Measurements from ENCODE around the gene SCP2D1. TPM values are rescaled to one million over a fixed set of nuclear protein-coding genes. Genes with fewer than 3 reads are reported as not detected.

The SCP2D1 gene
- total and polyA plus RNA-seq, 2 experiments from 2014 or later: not detected

DNA sequence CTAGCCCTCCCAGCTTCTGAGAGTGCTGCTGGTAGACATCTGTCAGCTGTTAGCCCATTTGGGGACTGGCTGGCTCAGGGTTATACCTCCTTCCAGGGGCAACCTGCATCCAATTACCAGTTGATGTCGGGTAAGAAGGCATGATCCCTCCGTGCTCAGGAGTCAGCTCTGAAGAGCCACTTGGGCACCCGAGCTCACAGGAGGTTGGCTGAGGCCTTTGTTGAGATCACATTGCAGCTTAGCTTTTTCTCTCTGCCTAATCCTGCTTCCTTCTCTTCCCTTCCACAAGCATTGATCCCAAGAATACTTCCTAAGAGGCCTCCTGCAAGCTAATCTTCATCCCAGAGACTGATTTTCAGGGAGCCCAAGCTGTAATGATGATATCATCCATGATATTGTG is 35.5 kb downstream of the SCP2D1 start (continued):
- TF ChIP-seq, protein P1, sequence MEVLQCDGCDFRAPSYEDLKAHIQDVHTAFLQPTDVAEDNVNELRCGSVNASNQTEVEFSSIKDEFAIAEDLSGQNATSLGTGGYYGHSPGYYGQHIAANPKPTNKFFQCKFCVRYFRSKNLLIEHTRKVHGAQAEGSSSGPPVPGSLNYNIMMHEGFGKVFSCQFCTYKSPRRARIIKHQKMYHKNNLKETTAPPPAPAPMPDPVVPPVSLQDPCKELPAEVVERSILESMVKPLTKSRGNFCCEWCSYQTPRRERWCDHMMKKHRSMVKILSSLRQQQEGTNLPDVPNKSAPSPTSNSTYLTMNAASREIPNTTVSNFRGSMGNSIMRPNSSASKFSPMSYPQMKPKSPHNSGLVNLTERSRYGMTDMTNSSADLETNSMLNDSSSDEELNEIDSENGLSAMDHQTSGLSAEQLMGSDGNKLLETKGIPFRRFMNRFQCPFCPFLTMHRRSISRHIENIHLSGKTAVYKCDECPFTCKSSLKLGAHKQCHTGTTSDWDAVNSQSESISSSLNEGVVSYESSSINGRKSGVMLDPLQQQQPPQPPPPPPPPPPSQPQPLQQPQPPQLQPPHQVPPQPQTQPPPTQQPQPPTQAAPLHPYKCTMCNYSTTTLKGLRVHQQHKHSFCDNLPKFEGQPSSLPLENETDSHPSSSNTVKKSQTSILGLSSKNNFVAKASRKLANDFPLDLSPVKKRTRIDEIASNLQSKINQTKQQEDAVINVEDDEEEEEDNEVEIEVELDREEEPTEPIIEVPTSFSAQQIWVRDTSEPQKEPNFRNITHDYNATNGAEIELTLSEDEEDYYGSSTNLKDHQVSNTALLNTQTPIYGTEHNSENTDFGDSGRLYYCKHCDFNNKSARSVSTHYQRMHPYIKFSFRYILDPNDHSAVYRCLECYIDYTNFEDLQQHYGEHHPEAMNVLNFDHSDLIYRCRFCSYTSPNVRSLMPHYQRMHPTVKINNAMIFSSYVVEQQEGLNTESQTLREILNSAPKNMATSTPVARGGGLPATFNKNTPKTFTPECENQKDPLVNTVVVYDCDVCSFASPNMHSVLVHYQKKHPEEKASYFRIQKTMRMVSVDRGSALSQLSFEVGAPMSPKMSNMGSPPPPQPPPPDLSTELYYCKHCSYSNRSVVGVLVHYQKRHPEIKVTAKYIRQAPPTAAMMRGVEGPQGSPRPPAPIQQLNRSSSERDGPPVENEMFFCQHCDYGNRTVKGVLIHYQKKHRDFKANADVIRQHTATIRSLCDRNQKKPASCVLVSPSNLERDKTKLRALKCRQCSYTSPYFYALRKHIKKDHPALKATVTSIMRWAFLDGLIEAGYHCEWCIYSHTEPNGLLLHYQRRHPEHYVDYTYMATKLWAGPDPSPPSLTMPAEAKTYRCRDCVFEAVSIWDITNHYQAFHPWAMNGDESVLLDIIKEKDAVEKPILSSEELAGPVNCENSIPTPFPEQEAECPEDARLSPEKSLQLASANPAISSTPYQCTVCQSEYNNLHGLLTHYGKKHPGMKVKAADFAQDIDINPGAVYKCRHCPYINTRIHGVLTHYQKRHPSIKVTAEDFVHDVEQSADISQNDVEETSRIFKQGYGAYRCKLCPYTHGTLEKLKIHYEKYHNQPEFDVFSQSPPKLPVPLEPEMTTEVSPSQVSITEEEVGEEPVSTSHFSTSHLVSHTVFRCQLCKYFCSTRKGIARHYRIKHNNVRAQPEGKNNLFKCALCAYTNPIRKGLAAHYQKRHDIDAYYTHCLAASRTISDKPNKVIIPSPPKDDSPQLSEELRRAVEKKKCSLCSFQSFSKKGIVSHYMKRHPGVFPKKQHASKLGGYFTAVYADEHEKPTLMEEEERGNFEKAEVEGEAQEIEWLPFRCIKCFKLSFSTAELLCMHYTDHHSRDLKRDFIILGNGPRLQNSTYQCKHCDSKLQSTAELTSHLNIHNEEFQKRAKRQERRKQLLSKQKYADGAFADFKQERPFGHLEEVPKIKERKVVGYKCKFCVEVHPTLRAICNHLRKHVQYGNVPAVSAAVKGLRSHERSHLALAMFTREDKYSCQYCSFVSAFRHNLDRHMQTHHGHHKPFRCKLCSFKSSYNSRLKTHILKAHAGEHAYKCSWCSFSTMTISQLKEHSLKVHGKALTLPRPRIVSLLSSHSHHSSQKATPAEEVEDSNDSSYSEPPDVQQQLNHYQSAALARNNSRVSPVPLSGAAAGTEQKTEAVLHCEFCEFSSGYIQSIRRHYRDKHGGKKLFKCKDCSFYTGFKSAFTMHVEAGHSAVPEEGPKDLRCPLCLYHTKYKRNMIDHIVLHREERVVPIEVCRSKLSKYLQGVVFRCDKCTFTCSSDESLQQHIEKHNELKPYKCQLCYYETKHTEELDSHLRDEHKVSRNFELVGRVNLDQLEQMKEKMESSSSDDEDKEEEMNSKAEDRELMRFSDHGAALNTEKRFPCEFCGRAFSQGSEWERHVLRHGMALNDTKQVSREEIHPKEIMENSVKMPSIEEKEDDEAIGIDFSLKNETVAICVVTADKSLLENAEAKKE (CRISPR knock-in tag; IDR thresholded peaks at IDR 0.05): no peak
- no peak for TF ChIP-seq EZH2phosphoT487 (IDR thresholded peaks at IDR 0.05; ENCODE audit: unreplicated experiment)
- TF ChIP-seq EZH2 (IDR thresholded peaks at IDR 0.05; ENCODE audit: low read depth, unreplicated experiment): no peak

DNA sequence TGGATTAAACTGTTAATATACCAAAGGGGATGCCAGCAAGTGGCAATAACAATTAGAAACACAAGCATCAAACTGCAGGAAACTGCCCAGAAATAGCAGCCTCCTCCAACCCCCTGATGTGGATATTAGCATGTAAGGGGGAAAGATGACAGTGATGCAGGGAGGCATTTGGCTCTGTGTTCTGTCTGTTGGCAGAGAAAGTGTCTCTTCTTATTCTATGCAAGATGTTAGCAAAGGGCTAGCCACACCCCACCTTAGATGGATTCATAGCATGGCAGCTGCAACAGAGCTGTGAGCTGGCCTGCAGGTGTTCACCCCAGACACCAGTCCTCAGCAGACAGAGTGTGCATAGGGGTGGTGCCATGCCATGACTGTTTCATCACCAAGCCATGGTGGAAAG is 38.0 kb downstream of the SCP2D1 start:
- no peaks in the 10 kb centered on the region; the same call in 1 of the 2 replicates for H4K20me1 ChIP-seq (replicated peaks; ENCODE audit: insufficient read depth)
- TF ChIP-seq POLR2AphosphoS5 (IDR thresholded peaks at IDR 0.05; ENCODE audit: low read depth) (no peak), CREB1 (CRISPR knock-in tag; IDR thresholded peaks at IDR 0.05; ENCODE audit: low read depth) (no peak), EZH2phosphoT487 (IDR thresholded peaks at IDR 0.05; ENCODE audit: unreplicated experiment) (no peak), STAT1 (IDR thresholded peaks at IDR 0.05; ENCODE audit: unreplicated experiment) (no peak)
- TF ChIP-seq, protein P2, sequence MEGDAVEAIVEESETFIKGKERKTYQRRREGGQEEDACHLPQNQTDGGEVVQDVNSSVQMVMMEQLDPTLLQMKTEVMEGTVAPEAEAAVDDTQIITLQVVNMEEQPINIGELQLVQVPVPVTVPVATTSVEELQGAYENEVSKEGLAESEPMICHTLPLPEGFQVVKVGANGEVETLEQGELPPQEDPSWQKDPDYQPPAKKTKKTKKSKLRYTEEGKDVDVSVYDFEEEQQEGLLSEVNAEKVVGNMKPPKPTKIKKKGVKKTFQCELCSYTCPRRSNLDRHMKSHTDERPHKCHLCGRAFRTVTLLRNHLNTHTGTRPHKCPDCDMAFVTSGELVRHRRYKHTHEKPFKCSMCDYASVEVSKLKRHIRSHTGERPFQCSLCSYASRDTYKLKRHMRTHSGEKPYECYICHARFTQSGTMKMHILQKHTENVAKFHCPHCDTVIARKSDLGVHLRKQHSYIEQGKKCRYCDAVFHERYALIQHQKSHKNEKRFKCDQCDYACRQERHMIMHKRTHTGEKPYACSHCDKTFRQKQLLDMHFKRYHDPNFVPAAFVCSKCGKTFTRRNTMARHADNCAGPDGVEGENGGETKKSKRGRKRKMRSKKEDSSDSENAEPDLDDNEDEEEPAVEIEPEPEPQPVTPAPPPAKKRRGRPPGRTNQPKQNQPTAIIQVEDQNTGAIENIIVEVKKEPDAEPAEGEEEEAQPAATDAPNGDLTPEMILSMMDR (conservative IDR thresholded peaks at IDR 0.05; ENCODE audit: low read depth in 2 of 2): no peak
- TF ChIP-seq, protein P1 (CRISPR knock-in tag; IDR thresholded peaks at IDR 0.05): no peak

More for the DNA sequence above, 38.0 kb downstream of the SCP2D1 start:
- Mint-ChIP-seq H3K27me3 (ENCODE audit: insufficient read depth, low read depth, poor library complexity) (peaks cover 21% of the 10 kb centered on the region), H3K27ac (no peak overlapping the region), H3K4me1 (peaks cover 12% of the 10 kb centered on the region), H3K4me3 (no peak overlapping the region), H3K36me3 (ENCODE audit: low read depth) (no peaks in the 10 kb centered on the region), H3K9me3 (no peaks in the 10 kb centered on the region; the same call in 2 of the 3 replicates)
- Histone ChIP-seq H3K4me2 (no peak overlapping the region), H2AFZ (no peak overlapping the region), H3F3A (replicated peaks; ENCODE audit: low read depth) (no peaks in the 10 kb centered on the region), H3K36me3 (ENCODE audit: insufficient read depth) (no peaks in the 10 kb centered on the region), H3K27me3 (ENCODE audit: insufficient read depth) (peaks cover 29% of the 10 kb centered on the region), H3K27ac (ENCODE audit: low read depth) (no peak overlapping the region), H3K79me2 (replicated peaks; ENCODE audit: insufficient read depth) (no peaks in the 10 kb centered on the region), H3K9me2 (ENCODE audit: insufficient read depth) (0 out of 2 replicates have a peak, but pooled peaks cover 8% of the 10 kb centered on the region), H3K4me1 (ENCODE audit: insufficient read depth) (0 out of 2 replicates have a peak, but pooled peaks cover 3% of the 10 kb centered on the region), H3K4me3 (no peak overlapping the region)
- no peak for DNase-seq (ENCODE audit: low spot score)
- ATAC-seq: no peak

Data from GM23338 (cell line).